ENCODE measurements around the gene SLCO1C1. TPM values are rescaled to one million over a fixed set of nuclear protein-coding genes. Genes with fewer than 3 reads are reported as not detected.
A peak's percentile ranks its signal among the peaks of the same experiment; 100 is the strongest.
"Not testable (repeated sequence)": the region's sequence is repeated elsewhere in the genome, so short reads cannot be mapped to it uniquely, and the experiment has no call there.

SLCO1C1 gene
- under 1 TPM; 0.40 to 0.67 (median 0.50) TPM for polyA plus RNA-seq (ENCODE audit: insufficient read length in 4 of 4)

- DNase-seq (ENCODE audit: low read depth in 4 of 4, low spot score in 3 of 4) = no peak
Observed at GRCh38 chr12:20695232-20695631, at the start of gene SLCO1C1. TSS of gene SLCO1C1 (plus strand) at chr12:20695332. CDS start at chr12:20699577, 4,245 bp downstream.

- no peak for DNase-seq (ENCODE audit: low read depth in 4 of 4, low spot score in 3 of 4)
Observed at GRCh38 chr12:20646239-20646827, 48.8 kb upstream of the SLCO1C1 start.

GRCh38 chr12:20653871-20654270 is 41.3 kb upstream of the SLCO1C1 start:
- DNase-seq (ENCODE audit: low read depth in 4 of 4, low spot score in 3 of 4) = no peak

- no peak for DNase-seq (ENCODE audit: low read depth in 4 of 4, low spot score in 3 of 4)
Observed at GRCh38 chr12:20656600-20656999, 38.5 kb upstream of the SLCO1C1 start.

- no peak for DNase-seq (ENCODE audit: low read depth in 4 of 4, low spot score in 3 of 4)
Observed at GRCh38 chr12:20657496-20657895, 37.6 kb upstream of the SLCO1C1 start.

- no peak for DNase-seq (ENCODE audit: low read depth in 4 of 4, low spot score in 3 of 4)
Observed at GRCh38 chr12:20681334-20681733, 13.8 kb upstream of the SLCO1C1 start.

GRCh38 chr12:20696181-20696905 is 1.2 kb downstream of the SLCO1C1 start:
- no peak for DNase-seq (ENCODE audit: low read depth in 4 of 4, low spot score in 3 of 4)

- DNase-seq (ENCODE audit: low read depth in 4 of 4, low spot score in 3 of 4) = no peak
Observed at GRCh38 chr12:20701106-20701505, 6.0 kb downstream of the SLCO1C1 start.

- no peak for DNase-seq (ENCODE audit: low read depth in 4 of 4, low spot score in 3 of 4)
Observed at GRCh38 chr12:20704860-20705259, 9.7 kb downstream of the SLCO1C1 start.

- DNase-seq (ENCODE audit: low read depth in 4 of 4, low spot score in 3 of 4) = no peak
Observed at GRCh38 chr12:20711846-20712245, 16.7 kb downstream of the SLCO1C1 start.

GRCh38 chr12:20716037-20716436 is 20.9 kb downstream of the SLCO1C1 start:
- peak in 3 of 4 donors; percentile 12 to 22 (median 14) for DNase-seq (ENCODE audit: low read depth in 4 of 4, low spot score in 3 of 4)

- no peak for DNase-seq (ENCODE audit: low read depth in 4 of 4, low spot score in 3 of 4)
Observed at GRCh38 chr12:20716985-20717384, 21.9 kb downstream of the SLCO1C1 start.

- DNase-seq (ENCODE audit: low read depth in 4 of 4, low spot score in 3 of 4) = no peak
Observed at GRCh38 chr12:20718294-20718693, 23.2 kb downstream of the SLCO1C1 start.

GRCh38 chr12:20722142-20722541 is 27.0 kb downstream of the SLCO1C1 start:
- DNase-seq (ENCODE audit: low read depth in 4 of 4, low spot score in 3 of 4) = no peak

- no peak for DNase-seq (ENCODE audit: low read depth in 4 of 4, low spot score in 3 of 4)
Observed at GRCh38 chr12:20731274-20731673, 36.1 kb downstream of the SLCO1C1 start.

GRCh38 chr12:20740972-20741371 is 45.8 kb downstream of the SLCO1C1 start:
- DNase-seq (ENCODE audit: low read depth in 4 of 4, low spot score in 3 of 4) = no peak

- DNase-seq (ENCODE audit: low read depth in 4 of 4, low spot score in 3 of 4) = no peak
Observed at GRCh38 chr12:20748198-20748597, 53.1 kb downstream of the SLCO1C1 start.

GRCh38 chr12:20751046-20751445 is 55.9 kb downstream of the SLCO1C1 start:
- DNase-seq (ENCODE audit: low read depth in 4 of 4, low spot score in 3 of 4) = no peak

- DNase-seq (ENCODE audit: low read depth in 4 of 4, low spot score in 3 of 4) = no peak
Observed at GRCh38 chr12:20777420-20777819, 82.3 kb downstream of the SLCO1C1 start.

- no peak for DNase-seq (ENCODE audit: low read depth in 4 of 4, low spot score in 3 of 4)
Observed at GRCh38 chr12:20778969-20779368, 83.8 kb downstream of the SLCO1C1 start.

GRCh38 chr12:20779971-20780370 is 84.8 kb downstream of the SLCO1C1 start:
- DNase-seq (ENCODE audit: low read depth in 4 of 4, low spot score in 3 of 4) = not testable (repeated sequence)

- not testable (repeated sequence) for DNase-seq (ENCODE audit: low read depth in 4 of 4, low spot score in 3 of 4)
Observed at GRCh38 chr12:20783796-20784357, 88.7 kb downstream of the SLCO1C1 start.

Measured in left renal pelvis (tissue), 4 donors.